GM23338 (cell line): Measurements from ENCODE around the gene ZFX. TPM values are rescaled to one million over a fixed set of nuclear protein-coding genes. Genes with fewer than 3 reads are reported as not detected.

Experiments used
- ATAC-seq: fragments of 200-7000 bp; cut with Tn5 transposase; 3 replicates; pipeline ENCODE4 v1.9.1; 2020
- DNase-seq: peaks from one replicate; pipeline ENCODE4 v3.0.0-alpha.2; 2015; ENCODE audit warnings: low spot score
- H2AFZ ChIP-seq: fragments of 200-600 bp; sonication (generic); 2 replicates; pipeline ENCODE4 v1.8.0; 2016; ENCODE audit warnings: antibody characterized with exemption, mild to moderate bottlenecking, moderate library complexity
- H3F3A ChIP-seq: fragments of 200-600 bp; sonication (generic); replicated peaks from 2 replicates; pipeline ENCODE4 v1.8.0; 2017; ENCODE audit warnings: antibody characterized with exemption, mixed run types, low read depth
- H3K27ac ChIP-seq: fragments of 200-600 bp; sonication (generic); 2 replicates; pipeline ENCODE4 v1.6.1; 2016; ENCODE audit warnings: low read depth
- H3K27me3 ChIP-seq: fragments of 200-600 bp; sonication (generic); 2 replicates; pipeline ENCODE4 v1.8.0; 2016; ENCODE audit warnings: mild to moderate bottlenecking, mixed run types, moderate library complexity; ENCODE audit not compliant: insufficient read depth
- H3K36me3 ChIP-seq: fragments of 200-600 bp; sonication (generic); 2 replicates; pipeline ENCODE4 v1.8.0; 2016; ENCODE audit warnings: mild to moderate bottlenecking; ENCODE audit not compliant: insufficient read depth
- H3K4me1 ChIP-seq: fragments of 200-600 bp; sonication (generic); 2 replicates; pipeline ENCODE4 v1.8.0; 2016; ENCODE audit warnings: mild to moderate bottlenecking, moderate library complexity; ENCODE audit not compliant: insufficient read depth
- H3K4me2 ChIP-seq: fragments of 200-600 bp; sonication (generic); 2 replicates; pipeline ENCODE4 v1.7.1; 2017; ENCODE audit warnings: mixed run types
- H3K4me3 ChIP-seq: fragments of 200-600 bp; sonication (generic); 2 replicates; pipeline ENCODE4 v1.6.1; 2016; ENCODE audit warnings: mixed run types
- H3K79me2 ChIP-seq: fragments of 200-600 bp; sonication (generic); replicated peaks from 2 replicates; pipeline ENCODE4 v1.8.0; 2017; ENCODE audit warnings: mild to moderate bottlenecking; ENCODE audit not compliant: insufficient read depth
- H3K9me2 ChIP-seq: fragments of 200-600 bp; sonication (generic); 2 replicates; pipeline ENCODE4 v1.8.0; 2017; ENCODE audit not compliant: insufficient read depth
- H4K20me1 ChIP-seq: fragments of 200-600 bp; sonication (generic); replicated peaks from 2 replicates; pipeline ENCODE4 v1.8.0; 2017; ENCODE audit warnings: mild to moderate bottlenecking; ENCODE audit not compliant: insufficient read depth
- H3K27ac Mint-ChIP-seq: 2 replicates; pipeline ENCODE4 v1.8.0; 2020; ENCODE audit warnings: inconsistent platforms, mild to moderate bottlenecking, moderate library complexity, mixed read lengths
- H3K27me3 Mint-ChIP-seq: 3 replicates; pipeline ENCODE4 v1.8.0; 2022; ENCODE audit warnings: low read depth, mild to moderate bottlenecking, moderate library complexity, mixed read lengths, inconsistent platforms; ENCODE audit not compliant: insufficient read depth, poor library complexity
- H3K36me3 Mint-ChIP-seq: 3 replicates; pipeline ENCODE4 v1.8.0; 2021; ENCODE audit warnings: low read depth, mild to moderate bottlenecking, inconsistent platforms, moderate library complexity, mixed read lengths
- H3K4me1 Mint-ChIP-seq: 3 replicates; pipeline ENCODE4 v1.8.0; 2020; ENCODE audit warnings: mild to moderate bottlenecking, inconsistent platforms, mixed read lengths
- H3K4me3 Mint-ChIP-seq: 3 replicates; pipeline ENCODE4 v1.8.0; 2021; ENCODE audit warnings: moderate library complexity, mild to moderate bottlenecking, inconsistent platforms, mixed read lengths
- H3K9me3 Mint-ChIP-seq: 3 replicates; pipeline ENCODE4 v1.8.0; 2020; ENCODE audit warnings: moderate library complexity, mild to moderate bottlenecking, inconsistent platforms, mixed read lengths
- CREB1 ChIP-seq: fragments of 250-450 bp; sonication (Bioruptor Pico); IDR thresholded peaks from 2 replicates; pipeline ENCODE4 v1.5.0; 2020; ENCODE audit warnings: low read depth, mild to moderate bottlenecking, moderate library complexity
- ETS1 ChIP-seq: IDR thresholded peaks from 2 replicates; pipeline ENCODE4 v1.6.1; 2016; ENCODE audit warnings: antibody characterized with exemption
- EZH2 ChIP-seq: fragments of 200-600 bp; sonication (generic); IDR thresholded peaks from one replicate; pipeline ENCODE4 v1.8.0; 2017; ENCODE audit warnings: antibody characterized with exemption, mild to moderate bottlenecking, low read depth; ENCODE audit not compliant: unreplicated experiment
- EZH2phosphoT487 ChIP-seq: fragments of 200-600 bp; sonication (generic); IDR thresholded peaks from one replicate; pipeline ENCODE4 v1.8.1; 2018; ENCODE audit warnings: antibody characterized with exemption; ENCODE audit not compliant: unreplicated experiment
- JUNB ChIP-seq: IDR thresholded peaks from one replicate; pipeline ENCODE4 v1.6.1; 2016; ENCODE audit warnings: antibody characterized with exemption; ENCODE audit not compliant: unreplicated experiment
- NANOG ChIP-seq: IDR thresholded peaks from 2 replicates; pipeline ENCODE4 v1.6.1; 2016; ENCODE audit warnings: antibody characterized with exemption, borderline replicate concordance
- POLR2AphosphoS5 ChIP-seq: IDR thresholded peaks from 2 replicates; pipeline ENCODE4 v1.6.1; 2016; ENCODE audit warnings: antibody characterized with exemption, low read depth
- STAT1 ChIP-seq: IDR thresholded peaks from one replicate; pipeline ENCODE4 v1.6.1; 2016; ENCODE audit warnings: antibody characterized with exemption; ENCODE audit not compliant: unreplicated experiment
- ZNF114 ChIP-seq: fragments of 250-450 bp; sonication (Bioruptor Pico); IDR thresholded peaks from 2 replicates; pipeline ENCODE4 v1.5.0; 2020; ENCODE audit warnings: mild to moderate bottlenecking, moderate library complexity
- ZNF331 ChIP-seq: fragments of 250-450 bp; sonication (Bioruptor Pico); IDR thresholded peaks from 2 replicates; pipeline ENCODE4 v1.5.0; 2020; ENCODE audit warnings: low read depth, mild to moderate bottlenecking, moderate library complexity
- ZNF462 ChIP-seq: fragments of 250-450 bp; sonication (Bioruptor Pico); IDR thresholded peaks from 2 replicates; pipeline ENCODE4 v1.5.0; 2020; ENCODE audit warnings: mild to moderate bottlenecking, moderate library complexity
- polyA plus RNA-seq: library from polyadenylated mRNA; unstranded; fragments of >200 nt; fragmentation: Nextera tagmentation; extraction: Ambion mirVana; gene quantifications from 2 replicates; pipeline ENCODE4 v1.2.1, GENCODE V29; 2016
- total RNA-seq: library from RNA; depleted of rRNA; stranded (reverse); fragments of >200 nt; shearing (Covaris generic); gene quantifications from 2 replicates; pipeline ENCODE4 v1.2.3, GENCODE V29; 2014
- TF ChIP-seq, protein P1 (sequence below): IDR thresholded peaks from one replicate; pipeline ENCODE4 v1.6.1; 2018; ENCODE audit warnings: antibody characterized with exemption; ENCODE audit not compliant: unreplicated experiment
- TF ChIP-seq, protein P2 (sequence below), 2 experiments: fragments of 200-600 bp in 1 of 2; sonication (generic) in 1 of 2; conservative IDR thresholded peaks; 2 replicates each; pipeline versions ENCODE4 v1.5.1 to v1.6.1; 2016 to 2017; ENCODE audit warnings: antibody characterized with exemption in 2 of 2, low read depth in 2 of 2, mild to moderate bottlenecking in 2 of 2, moderate library complexity in 1 of 2

ZFX gene
- total and polyA plus RNA-seq, 2 experiments from 2014 or later, result 11.0 to 15.4 TPM

GRCh38 chrX:24226176-24226575 lies 76.6 kb downstream of the ZFX start:
- no peaks in the 10 kb centered on the region for H3K4me1 ChIP-seq
- H3K79me2 ChIP-seq, result no peaks in the 10 kb centered on the region

More at GRCh38 chrX:24226176-24226575, 76.6 kb downstream of the ZFX start:
- H2AFZ ChIP-seq, result no peak overlapping the region
- no peaks in the 10 kb centered on the region for H3F3A ChIP-seq
- DNase-seq, result no peak
- no peak overlapping the region for H3K27ac ChIP-seq
- H3K27me3 Mint-ChIP-seq, result peaks cover 3% of the 10 kb centered on the region
- no peak overlapping the region for H3K4me3 ChIP-seq
- H3K36me3 Mint-ChIP-seq, result peaks cover 4% of the 10 kb centered on the region; the same call in 2 of the 3 replicates
- H4K20me1 ChIP-seq, result no peaks in the 10 kb centered on the region
- H3K4me2 ChIP-seq, result no peak overlapping the region
- TF ChIP-seq EZH2phosphoT487, result no peak
- TF ChIP-seq ZNF462 (CRISPR knock-in tag), result no peak
- TF ChIP-seq ETS1, result no peak
- TF ChIP-seq NANOG, result no peak
- no peak for TF ChIP-seq ZNF331
- no peak for TF ChIP-seq ZNF114 (CRISPR knock-in tag)
- no peak for TF ChIP-seq JUNB
- TF ChIP-seq CREB1, result no peak
- no peak for TF ChIP-seq POLR2AphosphoS5
- TF ChIP-seq, protein P1, sequence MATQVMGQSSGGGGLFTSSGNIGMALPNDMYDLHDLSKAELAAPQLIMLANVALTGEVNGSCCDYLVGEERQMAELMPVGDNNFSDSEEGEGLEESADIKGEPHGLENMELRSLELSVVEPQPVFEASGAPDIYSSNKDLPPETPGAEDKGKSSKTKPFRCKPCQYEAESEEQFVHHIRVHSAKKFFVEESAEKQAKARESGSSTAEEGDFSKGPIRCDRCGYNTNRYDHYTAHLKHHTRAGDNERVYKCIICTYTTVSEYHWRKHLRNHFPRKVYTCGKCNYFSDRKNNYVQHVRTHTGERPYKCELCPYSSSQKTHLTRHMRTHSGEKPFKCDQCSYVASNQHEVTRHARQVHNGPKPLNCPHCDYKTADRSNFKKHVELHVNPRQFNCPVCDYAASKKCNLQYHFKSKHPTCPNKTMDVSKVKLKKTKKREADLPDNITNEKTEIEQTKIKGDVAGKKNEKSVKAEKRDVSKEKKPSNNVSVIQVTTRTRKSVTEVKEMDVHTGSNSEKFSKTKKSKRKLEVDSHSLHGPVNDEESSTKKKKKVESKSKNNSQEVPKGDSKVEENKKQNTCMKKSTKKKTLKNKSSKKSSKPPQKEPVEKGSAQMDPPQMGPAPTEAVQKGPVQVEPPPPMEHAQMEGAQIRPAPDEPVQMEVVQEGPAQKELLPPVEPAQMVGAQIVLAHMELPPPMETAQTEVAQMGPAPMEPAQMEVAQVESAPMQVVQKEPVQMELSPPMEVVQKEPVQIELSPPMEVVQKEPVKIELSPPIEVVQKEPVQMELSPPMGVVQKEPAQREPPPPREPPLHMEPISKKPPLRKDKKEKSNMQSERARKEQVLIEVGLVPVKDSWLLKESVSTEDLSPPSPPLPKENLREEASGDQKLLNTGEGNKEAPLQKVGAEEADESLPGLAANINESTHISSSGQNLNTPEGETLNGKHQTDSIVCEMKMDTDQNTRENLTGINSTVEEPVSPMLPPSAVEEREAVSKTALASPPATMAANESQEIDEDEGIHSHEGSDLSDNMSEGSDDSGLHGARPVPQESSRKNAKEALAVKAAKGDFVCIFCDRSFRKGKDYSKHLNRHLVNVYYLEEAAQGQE, result no peak
- TF ChIP-seq, protein P2, sequence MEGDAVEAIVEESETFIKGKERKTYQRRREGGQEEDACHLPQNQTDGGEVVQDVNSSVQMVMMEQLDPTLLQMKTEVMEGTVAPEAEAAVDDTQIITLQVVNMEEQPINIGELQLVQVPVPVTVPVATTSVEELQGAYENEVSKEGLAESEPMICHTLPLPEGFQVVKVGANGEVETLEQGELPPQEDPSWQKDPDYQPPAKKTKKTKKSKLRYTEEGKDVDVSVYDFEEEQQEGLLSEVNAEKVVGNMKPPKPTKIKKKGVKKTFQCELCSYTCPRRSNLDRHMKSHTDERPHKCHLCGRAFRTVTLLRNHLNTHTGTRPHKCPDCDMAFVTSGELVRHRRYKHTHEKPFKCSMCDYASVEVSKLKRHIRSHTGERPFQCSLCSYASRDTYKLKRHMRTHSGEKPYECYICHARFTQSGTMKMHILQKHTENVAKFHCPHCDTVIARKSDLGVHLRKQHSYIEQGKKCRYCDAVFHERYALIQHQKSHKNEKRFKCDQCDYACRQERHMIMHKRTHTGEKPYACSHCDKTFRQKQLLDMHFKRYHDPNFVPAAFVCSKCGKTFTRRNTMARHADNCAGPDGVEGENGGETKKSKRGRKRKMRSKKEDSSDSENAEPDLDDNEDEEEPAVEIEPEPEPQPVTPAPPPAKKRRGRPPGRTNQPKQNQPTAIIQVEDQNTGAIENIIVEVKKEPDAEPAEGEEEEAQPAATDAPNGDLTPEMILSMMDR (conservative IDR thresholded peaks at IDR 0.05; ENCODE audit: low read depth in 2 of 2), result no peak
- no peak for TF ChIP-seq STAT1
- no peak for TF ChIP-seq EZH2
- H3K27ac Mint-ChIP-seq, result no peak overlapping the region
- no peak overlapping the region for H3K4me3 Mint-ChIP-seq
- no peak for ATAC-seq
- no peaks in the 10 kb centered on the region for H3K4me1 Mint-ChIP-seq
- H3K27me3 ChIP-seq, result no peaks in the 10 kb centered on the region
- no peaks in the 10 kb centered on the region for H3K36me3 ChIP-seq
- no peaks in the 10 kb centered on the region for H3K9me2 ChIP-seq
- H3K9me3 Mint-ChIP-seq, result peaks cover 13% of the 10 kb centered on the region
